DND-41 (cell line): ENCODE results near the gene UGT1A8.

Experiments used
- ATAC-seq: fragments of 200-7000 bp; cut with Tn5 transposase; 3 replicates; pipeline ENCODE4 v1.9.1; 2021; ENCODE audit warnings: low read depth; ENCODE audit not compliant: insufficient read depth
- DNase-seq: peaks from one replicate; pipeline ENCODE4 v3.0.0-alpha.2; 2020
- H2AFZ ChIP-seq: 2 replicates; pipeline ENCODE4 v1.6.0; 2012; ENCODE audit warnings: low read depth, low read length
- H3K27ac ChIP-seq: 2 replicates; pipeline ENCODE4 v1.5.1; 2012; ENCODE audit warnings: low read length, inconsistent platforms
- H3K27me3 ChIP-seq: fragments of 200-600 bp; sonication (generic); 2 replicates; pipeline ENCODE4 v1.6.0; 2012; ENCODE audit warnings: low read length, mild to moderate bottlenecking, inconsistent platforms; ENCODE audit not compliant: insufficient read depth, poor library complexity
- H3K36me3 ChIP-seq: 2 replicates; pipeline ENCODE4 v1.5.1; 2012; ENCODE audit warnings: low read length, inconsistent platforms; ENCODE audit not compliant: insufficient read depth
- H3K4me1 ChIP-seq: 2 replicates; pipeline ENCODE4 v1.5.1; 2012; ENCODE audit warnings: mild to moderate bottlenecking, low read length; ENCODE audit not compliant: insufficient read depth
- H3K4me2 ChIP-seq: 2 replicates; pipeline ENCODE4 v1.6.0; 2012; ENCODE audit warnings: mild to moderate bottlenecking, moderate library complexity, low read length, inconsistent platforms; ENCODE audit not compliant: insufficient read depth
- H3K4me3 ChIP-seq, 2 experiments: fragments of 200-600 bp in 1 of 2; shearing (Covaris generic) in 1 of 2; 2 replicates each; pipeline ENCODE4 v1.5.1; 2012 to 2016; ENCODE audit warnings: inconsistent platforms in 2 of 2, low read length in 2 of 2, mild to moderate bottlenecking in 2 of 2, low read depth in 1 of 2, moderate library complexity in 1 of 2
- H3K79me2 ChIP-seq: 2 replicates; pipeline ENCODE4 v1.6.0; 2012; ENCODE audit warnings: low read length, inconsistent platforms; ENCODE audit not compliant: insufficient read depth
- H3K9ac ChIP-seq: 2 replicates; pipeline ENCODE4 v1.6.0; 2012; ENCODE audit warnings: low read depth, mild to moderate bottlenecking, inconsistent platforms, low read length, moderate library complexity
- H3K9me3 ChIP-seq: 2 replicates; pipeline ENCODE4 v1.5.1; 2012; ENCODE audit warnings: low read length, moderate library complexity, mild to moderate bottlenecking, inconsistent platforms; ENCODE audit not compliant: insufficient read depth, severe bottlenecking
- H4K20me1 ChIP-seq: 2 replicates; pipeline ENCODE4 v1.6.0; 2012; ENCODE audit warnings: low read length; ENCODE audit not compliant: insufficient read depth
- EZH2 ChIP-seq: IDR thresholded peaks from 3 replicates; pipeline ENCODE4 v1.6.1; 2012; ENCODE audit warnings: borderline replicate concordance, low read depth, mild to moderate bottlenecking, moderate library complexity, low read length, inconsistent platforms; ENCODE audit not compliant: severe bottlenecking
- TF ChIP-seq, protein P1 (sequence below): IDR thresholded peaks from 2 replicates; pipeline ENCODE4 v1.5.1; 2012; ENCODE audit warnings: borderline replicate concordance, low read length, moderate library complexity, mild to moderate bottlenecking; ENCODE audit not compliant: poor library complexity, severe bottlenecking; ENCODE audit errors: extremely low read depth

UGT1A8 gene

GRCh38 chr2:233656443-233656842 is 39.0 kb downstream of the UGT1A8 start:
- peaks cover 14% of the 10 kb centered on the region for H3K27me3 ChIP-seq
- no peaks in the 10 kb centered on the region for H3K79me2 ChIP-seq
- H3K9me3 ChIP-seq, result no peaks in the 10 kb centered on the region
- H3K9ac ChIP-seq, result no peak overlapping the region
- ATAC-seq (no peak), DNase-seq (no peak)
- no peaks in the 10 kb centered on the region for H3K4me1 ChIP-seq
- no peak overlapping the region for H3K4me2 ChIP-seq
- H2AFZ ChIP-seq, result no peak overlapping the region
- TF ChIP-seq, protein P1, sequence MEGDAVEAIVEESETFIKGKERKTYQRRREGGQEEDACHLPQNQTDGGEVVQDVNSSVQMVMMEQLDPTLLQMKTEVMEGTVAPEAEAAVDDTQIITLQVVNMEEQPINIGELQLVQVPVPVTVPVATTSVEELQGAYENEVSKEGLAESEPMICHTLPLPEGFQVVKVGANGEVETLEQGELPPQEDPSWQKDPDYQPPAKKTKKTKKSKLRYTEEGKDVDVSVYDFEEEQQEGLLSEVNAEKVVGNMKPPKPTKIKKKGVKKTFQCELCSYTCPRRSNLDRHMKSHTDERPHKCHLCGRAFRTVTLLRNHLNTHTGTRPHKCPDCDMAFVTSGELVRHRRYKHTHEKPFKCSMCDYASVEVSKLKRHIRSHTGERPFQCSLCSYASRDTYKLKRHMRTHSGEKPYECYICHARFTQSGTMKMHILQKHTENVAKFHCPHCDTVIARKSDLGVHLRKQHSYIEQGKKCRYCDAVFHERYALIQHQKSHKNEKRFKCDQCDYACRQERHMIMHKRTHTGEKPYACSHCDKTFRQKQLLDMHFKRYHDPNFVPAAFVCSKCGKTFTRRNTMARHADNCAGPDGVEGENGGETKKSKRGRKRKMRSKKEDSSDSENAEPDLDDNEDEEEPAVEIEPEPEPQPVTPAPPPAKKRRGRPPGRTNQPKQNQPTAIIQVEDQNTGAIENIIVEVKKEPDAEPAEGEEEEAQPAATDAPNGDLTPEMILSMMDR, result no peak
- TF ChIP-seq EZH2, result no peak
- H3K27ac ChIP-seq, result no peak overlapping the region
- no peaks in the 10 kb centered on the region for H3K36me3 ChIP-seq
- no peaks in the 10 kb centered on the region for H4K20me1 ChIP-seq
- no peak overlapping the region for H3K4me3 ChIP-seq

GRCh38 chr2:233658610-233659009 is 41.2 kb downstream of the UGT1A8 start:
- no peak for DNase-seq
- no peaks in the 10 kb centered on the region for H3K9me3 ChIP-seq

DNA sequence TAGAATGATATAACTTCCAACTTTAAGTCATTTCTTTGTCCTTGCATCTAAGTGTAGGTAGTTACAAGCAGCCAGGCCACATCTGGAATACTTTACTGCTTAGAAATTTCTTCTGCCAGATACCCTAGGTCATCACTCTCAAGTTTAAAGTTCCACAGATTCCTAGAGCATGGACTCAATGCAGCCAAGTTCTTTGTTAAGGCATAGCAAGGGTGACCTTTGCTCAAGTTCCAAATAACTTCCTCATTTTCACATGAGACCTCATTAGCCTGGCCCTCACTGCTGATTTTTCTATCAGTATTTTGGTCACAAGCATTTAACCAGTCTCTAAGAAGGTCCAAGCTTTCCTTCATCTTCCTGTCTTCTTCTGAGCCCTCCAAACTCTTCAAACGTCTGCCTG is 46.5 kb downstream of the UGT1A8 start:
- no peaks in the 10 kb centered on the region for H3K36me3 ChIP-seq
- H4K20me1 ChIP-seq, result no peaks in the 10 kb centered on the region
- no peaks in the 10 kb centered on the region for H3K79me2 ChIP-seq
- H3K4me3 ChIP-seq, result no peak overlapping the region
- no peak overlapping the region for H3K4me2 ChIP-seq
- no peaks in the 10 kb centered on the region for H3K4me1 ChIP-seq
- no peak for TF ChIP-seq EZH2
- TF ChIP-seq, protein P1, result no peak
- H3K27ac ChIP-seq, result no peak overlapping the region
- peaks cover 15% of the 10 kb centered on the region for H3K27me3 ChIP-seq
- H2AFZ ChIP-seq, result no peak overlapping the region
- DNase-seq (no peak), ATAC-seq (no peak)
- no peaks in the 10 kb centered on the region for H3K9me3 ChIP-seq
- H3K9ac ChIP-seq, result no peak overlapping the region

More at GRCh38 chr2:233658610-233659009, 41.2 kb downstream of the UGT1A8 start:
- no peak for ATAC-seq
- Histone ChIP-seq H3K4me3 (no peak overlapping the region), H3K4me2 (no peak overlapping the region), H2AFZ (no peak overlapping the region), H3K4me1 (no peaks in the 10 kb centered on the region), H3K79me2 (no peaks in the 10 kb centered on the region), H3K27ac (no peak overlapping the region), H3K9ac (no peak overlapping the region), H3K36me3 (no peaks in the 10 kb centered on the region), H4K20me1 (no peaks in the 10 kb centered on the region), H3K27me3 (peaks cover 19% of the 10 kb centered on the region)
- TF ChIP-seq EZH2, result no peak
- TF ChIP-seq, protein P1, result no peak
